Smooth muscle cell (in vitro differentiated cells): ENCODE measurements around the gene HPS4. TPM values are rescaled to one million over a fixed set of nuclear protein-coding genes. Genes with fewer than 3 reads are reported as not detected.
A peak's percentile ranks its signal among the peaks of the same experiment; 100 is the strongest.

ENCODE experiments used
- DNase-seq: peaks from one replicate; lab custom pipeline; 2025; ENCODE audit not compliant: unreplicated experiment; lab: John Stamatoyannopoulos, UW
- H2AFZ ChIP-seq: fragments of 200-600 bp; sonication (generic); 2 replicates; pipeline ENCODE4 v1.6.0; 2016; ENCODE audit warnings: antibody characterized with exemption, low read depth, mild to moderate bottlenecking
- H3F3A ChIP-seq: fragments of 200-600 bp; sonication (generic); 2 replicates; pipeline ENCODE4 v1.6.0; 2017; ENCODE audit warnings: antibody characterized with exemption, low read depth
- H3K27ac ChIP-seq: fragments of 200-600 bp; sonication (generic); 2 replicates; pipeline ENCODE4 v1.5.1; 2016; ENCODE audit warnings: low read depth, mild to moderate bottlenecking
- H3K27me3 ChIP-seq: fragments of 200-600 bp; sonication (generic); 2 replicates; pipeline ENCODE4 v1.6.1; 2016; ENCODE audit warnings: low read depth, mild to moderate bottlenecking
- H3K36me3 ChIP-seq: fragments of 200-600 bp; sonication (generic); 2 replicates; pipeline ENCODE4 v1.5.1; 2016; ENCODE audit warnings: low read depth
- H3K4me1 ChIP-seq: fragments of 200-600 bp; sonication (generic); 2 replicates; pipeline ENCODE4 v1.5.1; 2016; ENCODE audit warnings: low read depth
- H3K4me2 ChIP-seq: fragments of 200-600 bp; sonication (generic); 2 replicates; pipeline ENCODE4 v1.6.0; 2016; ENCODE audit warnings: mild to moderate bottlenecking
- H3K4me3 ChIP-seq: fragments of 200-600 bp; sonication (generic); 2 replicates; pipeline ENCODE4 v1.5.1; 2016; ENCODE audit warnings: mild to moderate bottlenecking
- H3K79me2 ChIP-seq: fragments of 200-600 bp; sonication (generic); 2 replicates; pipeline ENCODE4 v1.6.0; 2016; ENCODE audit warnings: low read depth, mild to moderate bottlenecking
- H3K9ac ChIP-seq: fragments of 200-600 bp; sonication (generic); 2 replicates; pipeline ENCODE4 v1.6.0; 2016; ENCODE audit warnings: low read depth
- H3K9me3 ChIP-seq: fragments of 200-600 bp; sonication (generic); replicated peaks from 2 replicates; pipeline ENCODE4 v1.5.1; 2016; ENCODE audit warnings: low read depth
- H4K20me1 ChIP-seq: fragments of 200-600 bp; sonication (generic); 2 replicates; pipeline ENCODE4 v1.6.0; 2016; ENCODE audit warnings: low read depth
- CTCF ChIP-seq: fragments of 200-600 bp; sonication (generic); IDR thresholded peaks from 2 replicates; pipeline ENCODE4 v1.5.1; 2017; ENCODE audit warnings: borderline replicate concordance, mild to moderate bottlenecking, antibody characterized with exemption; ENCODE audit not compliant: insufficient read depth, poor library complexity, severe bottlenecking
- WGBS: methylation state at CpG from one replicate; pipeline ENCODE4 v1.1.7; 2016; ENCODE audit warnings: low lambda C conversion rate; 5-methylcytosine and 5-hydroxymethylcytosine counted together
- polyA plus RNA-seq: library from polyadenylated mRNA; unstranded; fragments of >200 nt; fragmentation: Nextera tagmentation; extraction: Ambion mirVana; gene quantifications from 2 replicates; pipeline ENCODE4 v1.2.1, GENCODE V29; 2016
- total RNA-seq: library from RNA; depleted of rRNA; stranded (reverse); fragments of >200 nt; gene quantifications from 2 replicates; pipeline ENCODE4 v1.2.3, GENCODE V29; 2014

HPS4 gene
- total and polyA plus RNA-seq, 2 experiments from 2014 or later, result 18.2 to 46.3 TPM

GRCh38 chr22:26508148-26508547, 24.6 kb upstream of the HPS4 start:
- DNase-seq, result no peak
- no peak overlapping the region for H3K4me3 ChIP-seq
- no peak overlapping the region for H3K27ac ChIP-seq
- H3K27me3 ChIP-seq, result no peaks in the 10 kb centered on the region
- H2AFZ ChIP-seq, result no peak overlapping the region
- H3K4me2 ChIP-seq, result no peak overlapping the region
- no peaks in the 10 kb centered on the region for H3K9me3 ChIP-seq
- no peaks in the 10 kb centered on the region for H3F3A ChIP-seq
- H3K36me3 ChIP-seq, result peaks cover 22% of the 10 kb centered on the region
- no peak overlapping the region for H3K9ac ChIP-seq
- peaks cover 23% of the 10 kb centered on the region for H3K79me2 ChIP-seq
- no peaks in the 10 kb centered on the region for H4K20me1 ChIP-seq
- TF ChIP-seq CTCF, result no peak
- peaks cover 9% of the 10 kb centered on the region for H3K4me1 ChIP-seq

GRCh38 chr22:26503758-26504157, 20.2 kb upstream of the HPS4 start:
- no peak overlapping the region for H3K4me3 ChIP-seq
- H3K79me2 ChIP-seq, result no peaks in the 10 kb centered on the region
- H4K20me1 ChIP-seq, result no peaks in the 10 kb centered on the region
- no peak overlapping the region for H3K9ac ChIP-seq
- H3K4me1 ChIP-seq, result no peaks in the 10 kb centered on the region
- no peak overlapping the region for H3K4me2 ChIP-seq
- peaks cover 42% of the 10 kb centered on the region for H3K36me3 ChIP-seq
- H3F3A ChIP-seq, result no peaks in the 10 kb centered on the region
- no peak overlapping the region for H3K27ac ChIP-seq
- no peak overlapping the region for H2AFZ ChIP-seq
- TF ChIP-seq CTCF, result no peak
- H3K27me3 ChIP-seq, result no peaks in the 10 kb centered on the region
- WGBS, result 100% methylated on average over 1 of the region's 1 CpG
- no peak for DNase-seq
- no peaks in the 10 kb centered on the region for H3K9me3 ChIP-seq

- TF ChIP-seq CTCF, result peak; percentile 38
These were observed 19.3 kb upstream of the HPS4 start for GRCh38 chr22:26502688-26503561.

GRCh38 chr22:26501996-26502395, 18.4 kb upstream of the HPS4 start:
- no peak for TF ChIP-seq CTCF
- H3K27ac ChIP-seq, result no peak overlapping the region
- H3K4me1 ChIP-seq, result no peaks in the 10 kb centered on the region
- no peaks in the 10 kb centered on the region for H4K20me1 ChIP-seq
- H2AFZ ChIP-seq, result no peak overlapping the region
- no peaks in the 10 kb centered on the region for H3K27me3 ChIP-seq
- no peaks in the 10 kb centered on the region for H3F3A ChIP-seq
- no peak overlapping the region for H3K9ac ChIP-seq
- H3K79me2 ChIP-seq, result no peaks in the 10 kb centered on the region
- H3K4me3 ChIP-seq, result no peak overlapping the region
- H3K36me3 ChIP-seq, result peaks cover 37% of the 10 kb centered on the region
- no peak overlapping the region for H3K4me2 ChIP-seq
- WGBS, result 90% methylated on average over 2 of the region's 2 CpGs
- no peaks in the 10 kb centered on the region for H3K9me3 ChIP-seq
- DNase-seq, result no peak

More at GRCh38 chr22:26502688-26503561, 19.3 kb upstream of the HPS4 start:
- no peaks in the 10 kb centered on the region for H3K79me2 ChIP-seq
- no peak overlapping the region for H3K9ac ChIP-seq
- no peaks in the 10 kb centered on the region for H3K9me3 ChIP-seq
- WGBS, result 60% methylated on average over 3 of the region's 3 CpGs
- no peak overlapping the region for H3K4me2 ChIP-seq
- H4K20me1 ChIP-seq, result no peaks in the 10 kb centered on the region
- H3K27me3 ChIP-seq, result no peaks in the 10 kb centered on the region
- H3F3A ChIP-seq, result no peaks in the 10 kb centered on the region
- H2AFZ ChIP-seq, result no peak overlapping the region
- no peak overlapping the region for H3K27ac ChIP-seq
- DNase-seq, result no peak
- peaks cover 43% of the 10 kb centered on the region for H3K36me3 ChIP-seq
- H3K4me1 ChIP-seq, result no peaks in the 10 kb centered on the region
- H3K4me3 ChIP-seq, result no peak overlapping the region
